ENCODE data around the gene U2AF2.

U2AF2 gene

DNA sequence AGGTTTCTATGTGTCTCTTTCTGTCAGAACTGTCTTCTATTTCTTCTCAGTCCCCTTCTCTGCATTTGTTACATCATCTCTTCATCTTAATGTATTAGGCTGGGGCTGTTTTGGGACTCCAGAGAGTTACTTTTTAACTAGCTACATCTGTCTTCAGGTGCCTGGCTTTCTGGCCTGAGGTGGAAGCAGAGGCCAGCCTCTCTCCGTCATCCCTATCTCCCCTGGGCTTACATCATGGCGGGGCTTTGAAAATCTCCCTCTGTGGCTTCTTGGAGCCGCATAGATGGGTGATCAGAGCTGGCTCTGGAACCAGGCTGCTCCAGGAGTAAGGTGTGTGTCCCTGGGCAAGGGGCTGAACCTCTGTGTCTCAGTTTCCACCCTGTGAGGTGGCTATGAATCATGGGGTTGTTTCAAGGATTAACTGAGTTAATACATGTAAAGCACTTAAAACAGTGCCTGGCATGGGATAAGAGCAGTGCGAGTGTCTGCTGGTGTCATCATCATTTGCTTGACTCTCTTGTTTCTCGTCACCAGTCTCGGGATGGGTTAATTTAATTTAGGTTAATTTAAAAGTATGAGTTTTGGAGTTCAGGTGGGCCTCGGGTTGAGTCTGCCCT is 22.2 kb downstream of the U2AF2 start:
- no peak for DNase-seq

DNA sequence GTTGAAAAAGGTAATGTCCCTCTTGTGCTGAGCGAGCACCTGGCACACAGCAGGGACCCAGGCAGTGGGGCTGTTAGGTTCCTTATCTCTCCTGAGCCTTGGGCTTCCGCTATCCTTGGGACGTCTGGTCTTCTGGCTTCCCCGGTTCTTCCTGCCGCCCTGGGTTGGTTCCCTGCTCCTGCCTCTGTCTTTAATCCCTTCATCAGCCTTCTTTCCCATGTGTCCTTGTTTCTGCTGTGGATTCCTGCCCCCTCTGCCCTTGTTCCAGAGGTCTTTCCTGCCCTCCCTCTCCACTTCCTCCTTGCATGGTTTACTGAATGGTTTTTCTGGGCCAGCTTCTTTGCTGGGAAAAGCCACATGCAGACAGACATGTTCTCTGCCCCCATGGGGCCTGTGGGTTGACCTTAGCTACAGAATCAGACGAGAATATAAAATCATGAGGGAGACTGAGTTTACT is 22.8 kb downstream of the U2AF2 start:
- peak in 3 of 4 experiments; percentile 23 to 40 (median 36) for DNase-seq

GRCh38 chr19:55678121-55678671 is 23.4 kb downstream of the U2AF2 start:
- peak; percentile 79 to 93 (median 91) for DNase-seq

DNA sequence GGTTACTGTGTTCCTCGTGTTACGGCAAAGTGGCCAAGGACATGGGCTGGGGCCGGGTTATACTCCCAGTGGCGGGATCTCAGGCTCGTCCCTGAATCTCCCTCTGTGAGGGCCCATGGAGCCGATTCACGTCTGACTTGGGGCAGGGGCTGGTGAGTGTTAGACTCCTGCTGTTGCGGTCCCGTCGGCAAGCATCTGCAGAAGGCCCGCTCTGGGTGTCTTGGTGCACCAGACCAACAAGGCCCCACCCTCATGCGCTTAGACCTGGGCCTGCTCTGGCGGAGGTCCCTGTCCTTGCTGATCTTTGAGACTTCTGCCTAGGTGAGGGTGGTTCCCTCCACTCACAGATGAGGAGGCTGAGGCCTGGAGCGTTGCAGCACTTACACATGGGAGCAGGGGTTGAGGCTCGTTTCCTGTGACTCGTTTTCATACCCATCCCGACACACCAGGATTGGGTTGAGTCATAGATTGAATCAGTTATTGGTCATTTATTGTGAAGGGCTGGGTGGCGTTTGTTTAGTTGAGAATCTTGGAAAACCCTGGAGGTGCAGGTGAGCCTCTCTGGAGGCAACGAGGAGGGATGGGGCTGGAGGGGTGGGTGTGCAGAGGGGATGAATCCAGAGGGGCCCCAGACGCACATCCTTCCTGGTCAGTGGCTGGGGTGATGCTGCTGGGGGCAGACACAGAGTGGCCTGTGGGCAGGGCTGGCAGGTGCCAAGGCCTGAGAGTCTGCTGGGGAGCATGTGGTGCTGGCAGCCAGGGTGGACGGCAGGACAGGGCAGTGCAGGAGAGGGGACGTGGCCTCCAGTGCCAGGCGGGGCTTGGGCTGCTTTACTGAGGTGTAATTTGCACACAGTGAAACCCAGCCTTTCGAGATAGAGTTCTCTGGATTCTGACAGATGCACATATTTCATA is 24.8 kb downstream of the U2AF2 start:
- no peak for DNase-seq

GRCh38 chr19:55680339-55681130 is 25.7 kb downstream of the U2AF2 start:
- DNase-seq, result no peak

DNA sequence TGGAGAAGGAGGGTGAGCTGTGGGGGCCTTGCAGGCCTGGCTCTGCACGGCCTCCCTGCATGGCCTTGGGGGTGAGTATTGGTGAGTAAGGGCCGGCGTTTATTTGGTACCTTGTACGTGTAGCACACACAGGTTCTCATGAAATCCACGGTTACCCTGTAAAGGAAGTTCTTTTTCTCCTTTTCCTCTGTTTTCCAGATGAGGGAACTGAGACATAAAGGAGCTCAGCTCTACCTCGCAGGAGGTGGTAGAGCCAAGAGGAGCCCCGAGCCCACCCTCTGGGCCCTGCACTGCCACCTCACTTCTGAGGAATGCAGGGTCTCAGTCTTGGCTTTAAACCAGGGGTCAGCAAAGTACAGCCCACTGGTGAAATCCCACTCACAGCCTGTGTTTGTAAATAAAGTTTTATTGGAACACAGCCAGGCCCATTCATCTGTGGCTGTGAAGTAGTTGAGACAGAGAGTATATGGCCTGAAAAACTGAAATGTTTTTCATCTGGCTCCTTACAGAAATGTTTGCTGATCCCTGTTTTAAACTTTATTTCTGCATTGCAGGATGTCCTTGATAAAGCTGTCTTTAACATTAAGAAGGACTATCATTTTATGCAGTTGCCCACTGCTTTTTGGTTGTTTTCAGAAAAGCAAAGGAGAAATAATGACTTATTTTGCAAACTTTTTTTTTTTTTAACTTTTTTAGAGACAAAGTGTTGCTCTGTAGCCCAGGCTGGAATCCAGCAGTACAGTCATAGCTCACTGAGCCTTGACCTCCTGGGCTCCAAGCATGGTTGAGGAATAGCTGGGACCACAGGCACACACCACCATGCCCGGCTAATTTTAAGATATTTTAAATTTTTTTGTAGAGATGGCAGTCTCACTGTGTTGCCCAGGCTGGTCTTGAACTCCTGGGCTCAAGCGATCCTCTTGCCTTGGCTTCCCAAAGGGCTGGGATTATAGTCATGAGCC is 26.6 kb downstream of the U2AF2 start:
- no peak for DNase-seq

DNA sequence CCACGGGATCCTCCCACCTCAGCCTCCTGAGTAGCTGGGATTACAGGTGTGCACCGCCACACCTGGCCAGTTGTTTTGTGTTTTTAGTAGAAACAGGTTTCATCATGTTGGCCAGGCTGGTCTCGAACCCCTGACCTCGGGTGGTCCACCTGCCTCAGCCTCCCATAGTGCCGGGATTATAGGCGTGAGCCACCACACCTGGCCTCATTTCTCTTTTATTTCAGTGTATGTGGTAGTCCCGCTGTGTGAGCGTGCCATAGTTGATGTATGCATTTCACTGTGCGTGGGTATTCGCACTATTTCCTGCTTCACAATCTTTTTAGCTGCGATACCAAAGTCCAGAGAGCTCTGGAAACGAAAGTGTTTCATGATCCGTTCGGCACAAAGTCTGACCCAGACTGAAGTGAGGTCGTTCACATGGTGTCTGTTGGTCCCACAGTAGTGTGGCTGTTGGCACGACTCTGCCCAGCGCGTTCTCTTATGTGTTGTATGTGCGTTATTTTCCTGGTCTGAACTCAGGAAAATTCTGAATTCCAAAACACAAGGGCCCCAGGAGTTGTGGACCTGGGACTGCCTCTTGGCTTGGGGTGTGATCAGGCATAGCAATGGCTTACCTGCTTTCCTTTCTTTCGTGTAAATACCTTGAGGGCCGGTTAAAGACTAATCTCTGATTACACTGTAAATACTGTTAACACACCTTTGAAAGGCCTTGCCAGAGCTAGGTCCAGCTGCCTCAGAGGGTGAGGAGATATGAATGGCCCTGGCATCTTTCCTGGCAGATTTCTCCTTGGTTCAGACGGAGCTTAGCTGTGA is 28.8 kb downstream of the U2AF2 start:
- DNase-seq, result no peak

GRCh38 chr19:55684946-55685681 is 30.3 kb downstream of the U2AF2 start:
- no peak for DNase-seq

GRCh38 chr19:55685776-55686175 is 30.9 kb downstream of the U2AF2 start:
- no peak for DNase-seq

- no peak for DNase-seq
These were observed 31.6 kb downstream of the U2AF2 start for GRCh38 chr19:55686311-55687050.

DNA sequence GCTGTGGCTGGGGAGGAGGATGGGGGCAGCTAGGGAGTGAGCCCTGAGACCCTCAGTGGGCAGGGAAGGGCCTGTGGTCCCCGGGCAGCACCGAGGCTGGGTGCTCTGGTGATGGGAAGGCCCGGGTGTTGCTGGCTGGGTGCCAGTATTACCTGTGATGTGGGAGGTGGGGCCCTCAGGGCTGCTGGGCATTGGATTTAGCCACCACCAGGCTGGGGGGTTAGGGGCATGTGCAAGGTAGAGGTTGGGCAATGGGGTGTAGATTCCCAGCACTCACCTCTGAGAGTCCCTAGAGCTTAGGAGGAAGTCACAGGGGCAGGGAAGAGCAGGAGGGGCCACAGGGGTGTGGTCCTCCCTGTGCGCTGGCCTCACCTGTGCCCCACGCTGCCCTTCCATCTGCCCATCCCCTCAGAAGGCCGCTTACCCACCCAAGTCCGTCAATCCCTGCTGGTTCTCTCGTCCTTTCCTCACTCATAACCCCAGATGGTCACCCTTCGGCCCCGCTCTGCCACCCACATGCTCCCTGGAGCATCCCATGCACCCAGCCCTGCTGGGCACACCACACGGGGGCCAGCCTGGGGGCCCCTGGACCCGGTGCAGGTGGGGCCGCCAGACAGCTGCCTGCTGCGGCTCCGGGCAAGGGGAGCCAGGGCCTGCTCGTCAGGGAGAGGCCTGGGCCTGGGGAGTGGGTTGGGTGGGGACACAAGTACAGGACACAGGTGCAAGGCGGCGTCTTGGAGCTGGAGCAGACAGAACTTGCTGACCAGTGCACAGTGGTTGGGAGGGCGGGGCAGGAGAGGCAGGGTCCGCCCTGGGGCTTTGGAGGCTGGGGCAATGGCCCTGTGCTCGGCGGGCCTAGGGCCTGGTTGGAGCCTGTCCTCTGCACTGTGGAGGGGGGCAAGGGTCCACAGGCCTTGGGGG is 32.7 kb downstream of the U2AF2 start:
- DNase-seq, result no peak

- no peak for DNase-seq
These were observed 33.8 kb downstream of the U2AF2 start for GRCh38 chr19:55688422-55689218.

DNA sequence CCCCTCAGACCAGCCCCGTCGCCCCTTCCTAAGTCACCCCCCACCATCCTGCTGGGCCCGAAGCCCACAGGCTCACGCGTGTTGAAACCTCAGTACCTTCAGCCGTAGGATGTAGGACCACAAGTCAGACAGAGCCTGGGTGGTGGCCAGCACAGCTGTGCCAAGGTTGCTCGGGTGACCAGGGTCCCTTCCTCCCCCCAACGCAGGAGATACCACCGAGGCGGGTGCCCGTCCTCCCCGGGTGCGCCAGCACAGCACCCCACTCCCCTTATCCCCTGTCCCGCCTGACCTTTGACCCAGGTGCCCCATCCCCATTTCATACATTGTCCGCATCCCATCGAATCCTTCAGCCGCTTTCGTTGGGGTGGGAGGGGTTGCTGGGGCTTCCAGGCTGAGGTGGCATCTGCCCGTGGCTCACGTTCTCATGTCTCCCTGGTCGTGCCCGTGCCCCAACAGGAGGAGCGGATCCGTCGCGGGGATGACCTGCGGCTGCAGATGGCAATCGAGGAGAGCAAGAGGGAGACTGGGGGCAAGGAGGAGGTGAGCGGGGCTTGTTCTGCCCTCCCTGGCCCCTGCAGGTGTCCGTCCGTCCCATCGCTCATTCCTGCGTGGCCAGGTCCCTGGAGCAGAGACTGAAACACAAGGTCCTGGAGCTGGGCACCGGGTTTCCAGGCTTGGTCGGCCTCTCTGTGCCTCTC is 34.7 kb downstream of the U2AF2 start:
- DNase-seq, result no peak

DNA sequence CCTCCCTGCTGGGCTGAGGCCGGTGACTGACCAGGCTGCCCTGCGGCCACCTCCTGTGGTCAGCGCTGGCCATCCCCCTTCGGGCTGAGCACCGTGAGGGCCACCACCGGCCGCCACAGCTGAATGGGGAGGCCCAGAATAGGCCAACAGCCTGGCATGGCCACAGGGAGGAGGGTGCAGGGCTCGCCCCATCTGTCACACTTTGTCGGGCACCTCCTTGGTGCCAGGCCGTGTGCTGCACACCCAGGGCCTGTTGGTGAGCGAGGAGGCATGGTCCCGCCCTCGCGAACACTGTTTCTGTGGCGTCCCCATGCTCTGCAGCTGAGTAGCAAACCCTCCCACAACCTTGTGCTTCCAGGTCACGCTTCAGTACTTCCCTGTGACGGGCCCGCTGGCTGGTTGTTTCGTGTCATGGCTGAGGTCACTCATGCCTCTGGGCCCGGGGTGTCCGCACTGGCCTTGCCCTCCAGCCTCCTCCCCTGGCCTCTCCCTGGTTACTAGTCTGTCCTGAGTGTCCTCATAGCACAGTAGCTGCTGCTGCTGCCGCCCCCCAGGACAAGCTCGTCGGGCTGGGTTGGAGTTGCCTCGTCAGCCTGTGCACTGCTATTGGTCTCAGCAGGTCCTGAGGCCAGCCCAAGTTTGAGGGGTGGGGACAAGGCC is 35.4 kb downstream of the U2AF2 start:
- no peak for DNase-seq

DNA sequence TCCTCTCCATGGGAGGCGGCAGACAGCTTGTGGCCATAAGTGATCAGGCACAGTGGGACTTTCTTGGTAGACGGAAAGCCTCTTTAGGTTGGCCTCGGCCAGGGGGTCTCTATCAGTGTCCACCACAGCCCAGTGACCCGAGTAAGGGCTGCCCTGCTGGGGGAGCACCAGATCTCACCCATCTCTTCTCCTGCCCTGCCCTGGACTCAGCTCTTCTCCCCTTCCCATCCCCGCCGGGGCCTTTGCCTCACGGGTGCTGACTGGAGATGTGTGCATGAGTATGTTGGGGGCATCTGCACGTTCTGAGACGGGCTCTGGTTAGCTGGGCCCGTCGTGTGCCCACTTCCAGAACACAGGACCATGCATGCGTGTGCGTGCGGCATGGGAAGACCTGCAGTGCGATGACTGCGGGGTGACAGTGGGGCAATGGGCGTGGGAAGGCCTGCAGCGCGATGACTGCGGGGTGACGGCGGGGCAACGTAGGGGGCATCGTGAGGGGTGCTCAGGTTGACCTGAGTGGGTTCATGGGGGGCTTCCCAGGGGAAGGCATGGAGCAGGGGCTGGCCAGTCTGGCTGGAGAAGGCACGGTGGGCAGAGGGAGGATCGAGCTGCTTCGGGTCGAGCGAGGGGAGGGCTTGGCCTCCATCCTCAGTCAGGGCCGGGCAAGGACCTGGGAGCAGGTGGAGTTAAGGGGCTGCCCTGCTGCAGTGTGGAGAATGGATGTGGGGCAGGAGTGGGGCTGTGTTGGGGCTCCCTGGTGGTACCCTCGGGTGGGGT is 36.1 kb downstream of the U2AF2 start:
- DNase-seq, result no peak
